Activated T-helper 1 cell treated with anti-CD3 and anti-CD28 coated beads, Interleukin-12 subunit alpha, Interleukin-12 subunit beta, Interleukin-2, Interleukin-4 antibody, amounts not matched to agents 30 ng/mL and 10 ng/mL and 1 ng/mL, durations not matched to agents 14 hours and 24 hours and 36 hours (primary cell): Measurements from ENCODE around the gene PPIE. TPM values are rescaled to one million over a fixed set of nuclear protein-coding genes. Genes with fewer than 3 reads are reported as not detected.
"Not testable (repeated sequence)": the region's sequence is repeated elsewhere in the genome, so short reads cannot be mapped to it uniquely, and the experiment has no call there.

Experiments
- DNase-seq: peaks from one replicate; pipeline ENCODE4 v3.0.0; 2021; ENCODE audit warnings: low spot score
- H3K27ac Mint-ChIP-seq: one replicate; pipeline ENCODE4 v1.8.0; 2021; ENCODE audit warnings: mild to moderate bottlenecking, mixed read lengths
- H3K27me3 Mint-ChIP-seq: one replicate; pipeline ENCODE4 v1.8.0; 2022; ENCODE audit warnings: mild to moderate bottlenecking, moderate library complexity, mixed read lengths; ENCODE audit not compliant: insufficient read depth
- H3K36me3 Mint-ChIP-seq: one replicate; pipeline ENCODE4 v1.8.0; 2021; ENCODE audit warnings: low read depth, mixed read lengths
- H3K4me1 Mint-ChIP-seq: one replicate; pipeline ENCODE4 v1.8.0; 2021; ENCODE audit warnings: low read depth, mixed read lengths
- H3K4me3 Mint-ChIP-seq: one replicate; pipeline ENCODE4 v1.8.0; 2021; ENCODE audit warnings: mild to moderate bottlenecking, moderate library complexity, mixed read lengths
- H3K9me3 Mint-ChIP-seq: one replicate; pipeline ENCODE4 v1.8.0; 2021; ENCODE audit warnings: mixed read lengths
- intact Hi-C: fragments of 100-400 bp; cut with micrococcal nuclease; formaldehyde crosslinking; loops from one replicate; pipeline ENCODE4 v1.15.1; 2024
- total RNA-seq: library from RNA; stranded (reverse); gene quantifications from 2 replicates; pipeline ENCODE4 v1.2.3, GENCODE V29; 2022

PPIE gene
- total RNA-seq, 1 donor from 2014 or later, result 68.1 TPM

GRCh38 chr1:39778463-39779099, 39.9 kb downstream of the PPIE start:
- H3K9me3 Mint-ChIP-seq, H3K4me3 Mint-ChIP-seq, H3K4me1 Mint-ChIP-seq, DNase-seq, H3K27ac Mint-ChIP-seq, H3K27me3 Mint-ChIP-seq, H3K36me3 Mint-ChIP-seq, intact Hi-C loops: not testable (repeated sequence)

DNA sequence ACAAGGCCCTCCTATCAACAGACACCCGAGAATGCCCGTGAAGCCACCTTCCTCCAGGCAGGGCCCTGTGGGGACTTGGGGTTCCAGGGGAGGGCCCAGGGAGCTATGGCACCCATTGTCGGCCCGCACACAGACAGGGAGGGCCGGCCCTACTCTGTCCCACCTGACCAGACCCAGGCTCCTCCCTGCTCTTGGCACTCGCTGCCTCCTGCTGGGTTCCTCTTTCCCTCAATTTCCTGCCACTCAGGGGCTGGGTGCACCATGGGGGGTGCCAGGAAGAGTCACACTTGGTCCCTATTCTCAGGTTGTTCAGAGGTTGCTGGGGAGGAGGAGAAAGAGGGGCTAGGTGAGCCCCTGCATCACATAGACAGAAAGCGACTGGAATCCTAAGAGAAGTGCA, 40.5 kb downstream of the PPIE start:
- H3K27me3 Mint-ChIP-seq, result peaks cover 10% of the 10 kb centered on the region
- H3K9me3 Mint-ChIP-seq, result no peaks in the 10 kb centered on the region
- intact Hi-C loops, result no loop called here
- no peak overlapping the region for H3K4me3 Mint-ChIP-seq
- H3K36me3 Mint-ChIP-seq, result no peaks in the 10 kb centered on the region
- DNase-seq, result no peak
- no peaks in the 10 kb centered on the region for H3K4me1 Mint-ChIP-seq
- H3K27ac Mint-ChIP-seq, result no peak overlapping the region

DNA sequence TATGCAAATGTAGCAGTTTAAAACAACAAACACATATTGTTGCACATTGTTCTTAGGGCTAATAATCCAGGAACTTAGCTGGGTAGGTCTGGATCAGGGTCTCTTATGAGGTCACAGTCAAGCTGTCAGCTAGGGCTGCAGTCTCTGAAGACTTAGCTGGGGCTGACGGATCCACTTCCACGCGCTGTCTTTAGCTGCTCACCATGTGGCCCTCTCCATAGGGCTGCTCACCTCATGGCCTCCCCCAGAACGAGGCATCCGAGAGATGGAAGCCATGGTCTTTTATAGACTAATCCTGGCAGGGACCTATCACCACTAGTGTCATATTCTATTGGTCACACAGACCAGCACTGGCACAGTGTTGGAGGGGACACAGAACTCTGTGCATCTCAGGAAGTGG, 41.1 kb downstream of the PPIE start:
- no peak for DNase-seq
- Mint-ChIP-seq H3K4me3 (no peak overlapping the region), H3K9me3 (no peaks in the 10 kb centered on the region), H3K27me3 (peaks cover 10% of the 10 kb centered on the region), H3K27ac (no peak overlapping the region), H3K36me3 (no peaks in the 10 kb centered on the region), H3K4me1 (no peaks in the 10 kb centered on the region)
- intact Hi-C loops, result loop anchor here (10.0 kb wide), 1 partner anchor 285 kb away; the partner anchor contains the start of gene BMP8A

DNA sequence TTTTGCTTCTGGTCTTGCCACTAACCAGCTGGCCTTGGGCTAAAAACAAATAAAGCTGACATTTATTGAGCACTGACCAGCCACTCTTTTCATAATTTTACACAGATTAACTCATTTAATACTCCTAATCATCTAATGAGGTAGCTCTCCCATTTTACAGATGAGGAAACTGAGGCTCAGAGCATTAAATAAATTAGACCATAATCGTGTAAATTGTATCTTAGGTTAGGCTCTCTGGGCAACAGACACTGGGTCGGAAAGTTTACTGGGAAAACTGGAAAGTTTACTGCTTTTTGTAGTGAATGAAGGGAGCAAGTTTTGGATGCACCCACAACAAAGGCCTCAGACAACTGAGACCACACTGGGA, 42.6 kb downstream of the PPIE start:
- Mint-ChIP-seq H3K4me1 (no peaks in the 10 kb centered on the region), H3K27ac (no peak overlapping the region), H3K4me3 (no peak overlapping the region), H3K27me3 (peaks cover 16% of the 10 kb centered on the region), H3K9me3 (no peaks in the 10 kb centered on the region), H3K36me3 (no peaks in the 10 kb centered on the region)
- DNase-seq, result no peak
- intact Hi-C loops, result loop anchor here (10.0 kb wide), 1 partner anchor 287 kb away; the partner anchor contains the start of gene BMP8A

- DNase-seq, result no peak
- Mint-ChIP-seq H3K27ac (no peak overlapping the region), H3K36me3 (no peaks in the 10 kb centered on the region), H3K9me3 (no peaks in the 10 kb centered on the region), H3K4me1 (no peaks in the 10 kb centered on the region), H3K4me3 (no peak overlapping the region), H3K27me3 (peaks cover 22% of the 10 kb centered on the region)
- intact Hi-C loops, result loop anchor here (10.0 kb wide), 1 partner anchor 287 kb away; the partner anchor contains the start of gene BMP8A
These were observed 43.4 kb downstream of the PPIE start for GRCh38 chr1:39782103-39782502.

DNA sequence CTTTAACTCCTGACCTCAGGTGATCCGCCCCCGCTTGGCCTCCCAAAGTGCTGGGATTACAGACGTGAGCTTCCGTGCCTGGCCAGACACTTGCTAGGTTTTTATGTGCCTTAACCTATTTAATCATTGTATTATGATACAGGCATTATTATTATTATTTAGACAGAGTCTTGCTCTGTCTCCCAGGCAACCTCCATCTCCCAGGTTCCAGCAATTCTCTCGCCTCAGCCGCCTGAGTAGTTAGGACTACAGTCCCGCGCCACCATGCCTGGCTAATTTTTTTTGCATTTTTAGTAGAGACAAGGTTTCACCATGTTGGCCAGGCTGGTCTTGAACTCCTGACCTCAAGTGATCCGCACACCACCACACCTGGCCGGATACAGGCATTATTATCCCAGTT, 44.0 kb downstream of the PPIE start:
- not testable (repeated sequence) for H3K36me3 Mint-ChIP-seq, H3K27ac Mint-ChIP-seq, DNase-seq, H3K4me1 Mint-ChIP-seq, H3K4me3 Mint-ChIP-seq, H3K9me3 Mint-ChIP-seq
- peaks cover 27% of the 10 kb centered on the region for H3K27me3 Mint-ChIP-seq
- intact Hi-C loops, result loop anchor here (10.0 kb wide), 1 partner anchor 288 kb away; the partner anchor contains the start of gene BMP8A

GRCh38 chr1:39786303-39787107, 47.8 kb downstream of the PPIE start:
- H3K4me3 Mint-ChIP-seq, result peak overlapping the region; percentile 16
- intact Hi-C loops, result loop anchor here (10.0 kb wide), 1 partner anchor 292 kb away; the partner anchor contains the start of gene BMP8A
- DNase-seq, result not testable (repeated sequence)

DNA sequence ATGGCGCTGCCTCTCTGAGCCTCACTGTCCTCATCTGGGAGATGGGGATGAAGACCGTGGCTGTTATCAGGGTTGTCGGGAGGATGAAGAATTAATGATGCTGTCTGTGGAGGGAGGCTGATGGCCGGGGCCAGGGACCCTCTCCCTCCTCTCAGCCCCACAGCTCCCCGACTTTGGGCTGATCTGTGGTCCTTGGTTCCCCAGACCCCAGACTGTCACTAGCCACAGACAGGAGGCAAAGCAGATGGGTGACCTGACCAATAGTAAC, 48.4 kb downstream of the PPIE start:
- not testable (repeated sequence) for H3K27ac Mint-ChIP-seq, DNase-seq, H3K4me1 Mint-ChIP-seq, H3K36me3 Mint-ChIP-seq, H3K9me3 Mint-ChIP-seq
- H3K4me3 Mint-ChIP-seq, result peak overlapping the region; percentile 16
- intact Hi-C loops, result loop anchor here (10.0 kb wide), 1 partner anchor 292 kb away; the partner anchor contains the start of gene BMP8A
- peaks cover 36% of the 10 kb centered on the region for H3K27me3 Mint-ChIP-seq

More at GRCh38 chr1:39786303-39787107, 47.8 kb downstream of the PPIE start:
- peaks cover 35% of the 10 kb centered on the region for H3K27me3 Mint-ChIP-seq
- not testable (repeated sequence) for H3K9me3 Mint-ChIP-seq, H3K27ac Mint-ChIP-seq, H3K36me3 Mint-ChIP-seq, H3K4me1 Mint-ChIP-seq

GRCh38 chr1:39787468-39787867, 48.8 kb downstream of the PPIE start:
- no peak for DNase-seq
- peak overlapping the region; percentile 56 for H3K4me3 Mint-ChIP-seq
- H3K27me3 Mint-ChIP-seq, result peaks cover 38% of the 10 kb centered on the region
- no peaks in the 10 kb centered on the region for H3K36me3 Mint-ChIP-seq
- intact Hi-C loops, result loop anchor here (10.0 kb wide), 1 partner anchor 293 kb away; the partner anchor contains the start of gene BMP8A
- no peak overlapping the region for H3K27ac Mint-ChIP-seq
- no peaks in the 10 kb centered on the region for H3K9me3 Mint-ChIP-seq
- peaks cover 7% of the 10 kb centered on the region for H3K4me1 Mint-ChIP-seq

DNA sequence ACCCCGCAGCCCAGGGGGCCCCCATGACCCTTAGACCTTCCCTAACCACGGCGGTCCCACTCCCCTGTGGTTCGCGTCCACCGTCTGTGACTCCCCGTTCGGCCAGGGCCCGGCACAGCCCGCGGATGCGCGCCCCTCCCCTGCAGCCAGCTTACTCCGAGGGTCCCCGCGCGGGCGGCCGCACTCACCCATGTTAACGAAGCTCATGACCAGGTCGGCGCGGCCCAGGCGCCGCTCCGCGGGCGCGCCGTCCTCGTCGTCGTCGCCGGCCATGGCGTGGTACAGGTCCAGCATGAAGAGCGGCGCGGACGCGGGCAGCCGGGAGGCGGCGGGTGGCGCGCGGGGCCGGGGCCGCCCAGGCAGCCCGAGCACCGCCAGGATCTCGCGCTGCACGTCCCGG, 49.3 kb downstream of the PPIE start:
- peaks cover 12% of the 10 kb centered on the region for H3K4me1 Mint-ChIP-seq
- peak overlapping the region; percentile 56 for H3K4me3 Mint-ChIP-seq
- H3K36me3 Mint-ChIP-seq, H3K9me3 Mint-ChIP-seq, DNase-seq, H3K27ac Mint-ChIP-seq: not testable (repeated sequence)
- H3K27me3 Mint-ChIP-seq, result peaks cover 43% of the 10 kb centered on the region
- intact Hi-C loops, result loop anchor here (10.0 kb wide), 1 partner anchor 293 kb away; the partner anchor contains the start of gene BMP8A

DNA sequence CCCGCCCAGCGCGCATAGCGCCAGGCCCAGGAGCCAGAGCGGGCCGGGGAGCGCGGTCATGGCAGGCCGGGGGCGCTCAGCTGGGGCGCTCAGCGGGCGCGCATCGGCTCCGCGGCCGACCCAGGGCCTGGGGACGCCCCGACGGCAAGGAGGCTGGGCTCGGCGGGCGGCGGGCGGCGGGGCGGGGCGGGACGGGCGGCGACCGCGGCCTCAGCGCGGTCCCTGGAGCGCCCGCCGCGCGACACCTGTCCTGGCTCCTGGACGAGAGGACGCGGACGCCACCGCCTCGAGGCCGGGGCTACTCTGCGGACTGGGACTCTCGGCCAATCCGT, 49.7 kb downstream of the PPIE start:
- Mint-ChIP-seq H3K36me3 (no peaks in the 10 kb centered on the region), H3K27me3 (peaks cover 46% of the 10 kb centered on the region), H3K4me1 (peaks cover 13% of the 10 kb centered on the region), H3K9me3 (no peaks in the 10 kb centered on the region), H3K4me3 (no peak overlapping the region), H3K27ac (no peak overlapping the region)
- DNase-seq, result no peak
- intact Hi-C loops, result loop anchor here (10.0 kb wide), 1 partner anchor 294 kb away; the partner anchor contains the start of gene BMP8A

- H3K27ac Mint-ChIP-seq, result peak within 1 kb of the TSS; percentile 34
- peaks cover 43% of the 10 kb centered on the region for H3K27me3 Mint-ChIP-seq
- peak within 1 kb of the TSS; percentile 82 for H3K4me3 Mint-ChIP-seq
- intact Hi-C loops, result loop anchor here (1.0 to 10.0 kb wide), 2 partner anchors 10 to 294 kb away; partner anchors contain the start of gene BMP8A
- peaks cover 13% of the 10 kb centered on the region for H3K4me1 Mint-ChIP-seq
- DNase-seq, result peak; percentile 19
- H3K36me3 Mint-ChIP-seq, result no peaks in the 10 kb centered on the region
- H3K9me3 Mint-ChIP-seq, result no peaks in the 10 kb centered on the region
These were observed 50.3 kb downstream of the PPIE start, which contains the start of gene BMP8B for GRCh38 chr1:39788758-39789570. Gene BMP8B, minus strand, starts transcription at chr1:39788865. Its CDS starts 380 bp downstream, at chr1:39788485.
